Right lobe of liver (tissue), 4 donors: Measurements from ENCODE around the gene BCKDHB.

Source experiments
- CTCF ChIP-seq, 4 donors: fragments of 200-600 bp in 3 of 4; fragments of 450-650 bp in 1 of 4; IDR thresholded peaks; one replicate each; pipeline versions ENCODE4 v1.5.1 to v1.8.0; 2016 to 2022; ENCODE audit warnings: antibody characterized with exemption in 4 of 4, mild to moderate bottlenecking in 2 of 4
- POLR2A ChIP-seq: fragments of 450-650 bp; IDR thresholded peaks from one replicate; pipeline ENCODE4 v1.6.1; 2017; ENCODE audit warnings: antibody characterized with exemption, mild to moderate bottlenecking
- donor health status: DM: no; HTN: no; CAD: no.
- donor health status: DM: no; HTN: no; CAD: no.
- donor health status: DM: no; HTN: yes; CAD: no.

- no peak for TF ChIP-seq CTCF (IDR thresholded peaks at IDR 0.05)
- TF ChIP-seq POLR2A, result no peak
Measured at GRCh38 chr6:80226151-80226550, 119.7 kb downstream of the BCKDHB start.
